Activated CD4-positive, alpha-beta T cell treated with anti-CD3 and anti-CD28 coated beads for 4 hours (primary cell): Measurements from ENCODE around the gene MN1.

Experiments used
- DNase-seq, 2 donors: peaks; one replicate each; pipeline ENCODE4 v3.0.0-alpha.2; 2020

The MN1 gene

GRCh38 chr22:27801616-27802345 lies at the start of gene MN1:
MN1 (minus strand) TSS chr22:27801756; CDS start chr22:27800543, 1,213 bp downstream.
- peak; percentile 51 to 58 for DNase-seq

DNA sequence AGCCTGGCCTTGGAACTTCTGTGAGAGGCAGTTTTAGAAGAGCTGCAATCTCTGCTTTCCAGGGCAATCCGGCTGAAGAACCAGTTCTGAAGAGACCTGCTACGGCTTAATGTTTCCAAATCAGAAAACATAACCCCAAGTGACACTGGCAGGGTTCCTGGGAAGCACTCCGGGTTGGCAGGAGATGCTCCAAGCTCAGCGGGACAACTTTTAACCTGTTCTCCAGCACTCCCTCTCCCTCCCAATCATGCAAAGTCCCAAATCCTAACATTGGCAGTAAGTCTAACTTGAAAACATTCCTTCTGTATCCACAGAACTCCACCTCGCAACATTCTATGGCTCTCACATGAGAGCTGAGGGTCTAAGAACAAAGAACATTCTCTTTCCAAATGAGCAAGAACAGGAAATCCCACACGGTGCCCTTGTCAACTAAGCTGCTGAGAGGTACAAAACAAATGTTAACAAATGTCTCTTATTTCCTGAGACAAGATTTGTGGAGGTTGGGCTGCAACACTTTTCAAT lies 48.5 kb upstream of the MN1 start:
- no peak for DNase-seq

GRCh38 chr22:27848005-27848404 lies 46.4 kb upstream of the MN1 start:
- no peak for DNase-seq

DNA sequence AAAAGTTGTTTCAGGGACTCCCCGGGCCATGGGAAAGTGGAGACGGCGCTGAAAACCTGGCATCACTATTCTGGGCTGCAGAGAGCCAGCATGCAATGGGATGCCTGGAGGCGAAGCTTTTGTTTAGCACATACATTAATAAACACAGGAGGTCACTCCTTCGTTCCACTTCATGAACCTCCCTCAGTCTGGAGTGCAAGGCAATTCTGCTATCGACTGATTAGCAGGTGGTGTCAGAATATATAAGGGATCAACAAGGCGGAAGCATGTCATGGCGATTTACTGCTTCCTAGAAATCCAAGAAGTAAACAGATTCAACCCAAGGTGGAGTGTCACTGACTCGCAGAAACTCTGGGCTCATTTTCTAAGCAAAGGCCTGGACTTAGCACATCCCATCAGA lies 45.4 kb upstream of the MN1 start:
- DNase-seq, result no peak

DNA sequence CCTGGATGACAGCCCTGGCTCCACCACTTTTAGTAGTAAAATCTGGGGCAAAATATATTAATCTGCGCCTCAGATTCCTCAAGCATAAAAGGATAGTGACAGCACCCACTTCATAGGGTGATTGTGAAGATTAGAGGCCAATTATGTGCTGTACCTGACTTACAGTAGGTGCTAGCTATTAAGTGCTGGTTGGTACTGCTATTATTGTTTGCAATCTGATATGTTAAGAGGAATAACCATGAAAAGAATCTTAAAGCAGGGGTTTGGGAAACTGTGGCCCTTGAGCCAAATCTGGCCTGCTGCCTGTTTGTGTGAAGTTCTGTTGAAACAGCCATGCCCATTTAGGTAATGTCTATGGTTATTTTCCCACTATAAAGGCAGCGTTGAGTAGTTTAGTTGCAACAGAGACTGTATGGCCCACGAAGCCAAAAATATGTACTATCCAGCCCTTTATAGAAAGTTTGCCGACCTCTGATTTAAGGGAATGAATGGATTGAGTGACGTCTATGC lies 44.7 kb upstream of the MN1 start:
- DNase-seq, result no peak

DNA sequence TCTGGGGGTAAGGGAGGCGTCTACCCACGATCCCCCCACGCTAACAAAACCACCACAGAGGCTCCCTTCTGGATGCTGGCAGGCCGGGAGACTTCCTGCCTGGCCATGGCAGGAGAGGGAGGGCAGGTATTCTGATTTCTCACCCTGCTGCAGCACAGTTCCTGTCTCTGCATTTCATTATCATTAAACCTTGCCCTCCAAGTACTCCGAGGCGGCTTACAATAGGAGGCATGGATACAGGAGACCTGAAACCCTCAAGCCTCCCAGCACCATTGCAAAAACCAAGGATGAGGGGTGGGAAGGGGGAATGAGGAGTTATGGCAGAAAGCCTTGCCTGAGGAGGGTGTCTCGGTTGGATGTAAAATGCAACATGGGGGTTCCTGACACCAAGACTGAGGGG lies 44.1 kb upstream of the MN1 start:
- DNase-seq, result no peak

GRCh38 chr22:27844656-27845591 lies 43.4 kb upstream of the MN1 start:
- no peak for DNase-seq

GRCh38 chr22:27844256-27844655 lies 42.7 kb upstream of the MN1 start:
- DNase-seq, result no peak

DNA sequence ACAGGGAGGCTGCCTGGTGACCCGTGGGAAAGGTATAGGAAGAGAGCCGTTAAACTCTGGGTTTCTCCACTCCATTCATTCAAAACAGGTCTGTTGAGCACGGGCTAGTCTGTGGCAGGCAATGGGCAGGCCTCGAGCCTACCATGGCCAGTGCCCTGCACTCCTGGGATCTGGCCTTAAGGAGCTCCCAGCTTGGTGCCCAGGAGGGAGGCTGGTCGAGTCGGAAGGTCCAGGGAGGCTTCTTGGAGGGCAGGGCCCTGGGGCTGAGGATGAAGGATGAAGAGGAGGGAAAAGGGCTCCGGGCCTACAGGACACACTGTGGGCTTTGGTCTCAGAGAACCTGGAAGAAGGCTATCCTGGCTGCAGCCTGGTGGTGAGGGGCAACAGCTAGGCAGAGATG lies 41.9 kb upstream of the MN1 start:
- no peak for DNase-seq

DNA sequence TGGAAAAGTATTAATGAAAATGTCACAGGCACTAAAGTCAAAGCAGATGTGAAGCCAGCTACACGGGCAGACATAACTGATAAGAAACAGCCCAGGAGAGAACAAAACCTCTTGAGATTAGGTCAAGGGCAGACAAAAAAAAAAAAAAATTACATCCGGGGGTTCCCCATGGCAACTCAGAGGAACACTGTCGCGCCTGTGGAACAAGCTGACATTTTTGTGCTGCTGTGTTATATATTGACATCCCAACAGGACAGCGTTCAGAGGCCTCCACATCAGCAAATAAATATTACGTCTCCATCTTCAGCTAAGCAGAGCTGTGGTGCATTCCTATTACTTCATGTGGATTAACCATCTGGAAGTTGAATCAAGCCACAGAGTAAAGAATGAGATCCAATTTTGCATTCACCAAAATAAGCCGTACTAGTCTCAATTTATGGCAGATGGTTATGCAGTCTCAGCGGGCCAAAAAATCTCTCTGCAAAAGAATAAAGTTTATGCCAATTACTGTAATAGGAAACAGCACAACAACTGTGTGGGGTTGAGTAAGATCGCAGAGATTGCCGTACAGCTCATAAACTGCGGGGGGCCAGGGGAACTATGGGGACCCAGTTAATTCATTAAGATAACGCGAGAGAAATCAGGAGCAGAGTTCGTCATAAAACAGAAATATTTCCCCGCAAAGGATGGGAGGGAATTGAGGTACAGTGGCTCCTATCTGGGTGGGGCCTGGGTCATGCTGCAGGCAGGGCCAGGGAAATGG lies 41.3 kb upstream of the MN1 start:
- no peak for DNase-seq

- no peak for DNase-seq
These were observed 40.6 kb upstream of the MN1 start for GRCh38 chr22:27842201-27842600.

GRCh38 chr22:27840436-27840835 lies 38.9 kb upstream of the MN1 start:
- DNase-seq, result no peak

- no peak for DNase-seq
These were observed 37.6 kb upstream of the MN1 start for GRCh38 chr22:27839057-27839660.

- no peak for DNase-seq
These were observed 34.6 kb upstream of the MN1 start for GRCh38 chr22:27836181-27836580.

- no peak for DNase-seq
These were observed 33.9 kb upstream of the MN1 start for GRCh38 chr22:27835446-27835845.

- DNase-seq, result no peak
These were observed 33.0 kb upstream of the MN1 start for GRCh38 chr22:27834364-27835185.

GRCh38 chr22:27833803-27834202 lies 32.2 kb upstream of the MN1 start:
- no peak for DNase-seq

GRCh38 chr22:27832606-27833005 lies 31.1 kb upstream of the MN1 start:
- no peak for DNase-seq

DNA sequence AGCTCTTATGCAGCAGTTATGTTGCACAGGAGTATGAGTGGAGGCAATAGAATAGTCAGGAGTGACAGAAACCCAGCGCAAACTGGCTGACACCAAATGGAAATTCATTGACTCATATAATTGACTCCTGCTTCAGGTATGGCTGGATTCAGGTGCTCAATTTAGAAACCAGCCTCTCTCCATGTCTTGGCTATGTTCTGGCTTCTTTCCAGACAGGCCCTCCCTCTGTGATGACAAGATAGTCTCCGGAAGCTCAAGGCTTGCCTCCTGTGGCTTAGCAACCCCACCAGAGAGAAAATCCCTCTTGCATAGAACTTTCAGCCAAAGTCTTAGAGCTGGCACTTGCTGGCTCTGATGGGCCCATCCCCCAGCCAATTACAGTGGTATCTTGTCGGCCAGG lies 28.1 kb upstream of the MN1 start:
- DNase-seq, result no peak

DNA sequence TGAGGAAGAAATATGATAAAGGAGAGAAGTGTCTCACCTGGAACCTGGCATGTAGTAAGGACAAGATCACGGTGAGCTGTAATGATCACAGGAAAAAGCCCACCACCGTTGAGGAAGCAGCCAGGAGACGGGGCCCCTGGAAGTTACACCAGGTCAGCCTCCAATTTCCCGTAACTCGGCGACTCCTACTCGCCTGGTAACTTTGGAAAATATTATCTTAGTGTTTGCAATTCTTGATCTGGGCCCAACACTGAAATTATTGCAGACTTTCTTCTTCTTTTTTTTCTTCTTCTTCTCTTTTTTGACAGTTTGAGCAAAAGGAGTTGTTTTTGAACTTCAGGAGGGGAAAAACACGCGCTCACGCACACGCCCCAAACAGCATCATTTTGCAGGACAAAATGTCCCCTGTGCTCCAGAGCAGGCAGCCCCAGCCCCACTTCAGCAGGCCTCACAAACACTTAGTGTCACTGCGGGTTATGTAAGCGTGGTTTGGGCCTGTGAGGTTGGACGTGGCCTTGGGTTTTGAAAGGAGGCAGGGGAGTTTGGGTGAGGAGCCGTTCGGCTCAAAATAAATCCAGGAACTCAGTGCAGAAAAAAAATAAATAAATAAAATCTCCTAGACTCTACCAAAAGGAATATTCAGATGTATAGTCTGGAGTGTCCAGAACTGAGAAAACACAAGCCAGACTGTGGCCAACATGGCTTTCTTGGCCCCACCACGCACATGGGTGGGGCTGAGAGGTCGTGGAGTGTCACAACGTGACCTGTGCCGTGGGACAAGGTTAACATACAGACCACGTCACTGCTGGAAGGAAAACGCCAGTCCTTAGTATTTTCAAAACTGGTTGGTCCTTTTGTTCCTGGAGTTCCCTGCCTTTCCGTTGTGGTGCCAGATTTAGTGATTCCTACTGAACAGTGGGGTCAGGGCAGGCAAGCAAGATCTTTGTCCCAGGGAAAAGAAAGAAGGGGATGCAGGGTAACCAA lies 26.3 kb upstream of the MN1 start:
- no peak for DNase-seq
